ENCODE results near the gene COL27A1. TPM values are rescaled to one million over a fixed set of nuclear protein-coding genes. Genes with fewer than 3 reads are reported as not detected.

Gene COL27A1
- polyA plus RNA-seq, 4 donors = 31.8 to 52.3 (median 39.3) TPM

- DNase-seq (ENCODE audit: low read depth in 4 of 4, low spot score in 3 of 4) = no peak
Measured at GRCh38 chr9:114141553-114142402, 13.6 kb upstream of the COL27A1 start.

- no peak for DNase-seq (ENCODE audit: low read depth in 4 of 4, low spot score in 3 of 4)
Measured at GRCh38 chr9:114143234-114143633, 12.1 kb upstream of the COL27A1 start.

- no peak for DNase-seq (ENCODE audit: low read depth in 4 of 4, low spot score in 3 of 4)
Measured at GRCh38 chr9:114146735-114147134, 8.6 kb upstream of the COL27A1 start.

GRCh38 chr9:114149181-114149580 lies 6.2 kb upstream of the COL27A1 start:
- no peak for DNase-seq (ENCODE audit: low read depth in 4 of 4, low spot score in 3 of 4)

GRCh38 chr9:114149765-114150340 lies 5.5 kb upstream of the COL27A1 start:
- no peak for DNase-seq (ENCODE audit: low read depth in 4 of 4, low spot score in 3 of 4)

- no peak for DNase-seq (ENCODE audit: low read depth in 4 of 4, low spot score in 3 of 4)
Measured at GRCh38 chr9:114150608-114151007, 4.7 kb upstream of the COL27A1 start.

- no peak for DNase-seq (ENCODE audit: low read depth in 4 of 4, low spot score in 3 of 4)
Measured at GRCh38 chr9:114151426-114151956, 3.8 kb upstream of the COL27A1 start.

- no peak for DNase-seq (ENCODE audit: low read depth in 4 of 4, low spot score in 3 of 4)
Measured at GRCh38 chr9:114153761-114154599, 1.4 kb upstream of the COL27A1 start.

- no peak for DNase-seq (ENCODE audit: low read depth in 4 of 4, low spot score in 3 of 4)
Measured at GRCh38 chr9:114154600-114155102, 686 bp upstream of the COL27A1 start.

- no peak for DNase-seq (ENCODE audit: low read depth in 4 of 4, low spot score in 3 of 4)
Measured at GRCh38 chr9:114155995-114156656, 789 bp downstream of the COL27A1 start.

- no peak for DNase-seq (ENCODE audit: low read depth in 4 of 4, low spot score in 3 of 4)
Measured at GRCh38 chr9:114156657-114157421, 1.5 kb downstream of the COL27A1 start.

- DNase-seq (ENCODE audit: low read depth in 4 of 4, low spot score in 3 of 4) = no peak
Measured at GRCh38 chr9:114157516-114158176, 2.3 kb downstream of the COL27A1 start.

GRCh38 chr9:114158482-114159130 lies 3.3 kb downstream of the COL27A1 start:
- DNase-seq (ENCODE audit: low read depth in 4 of 4, low spot score in 3 of 4) = no peak

GRCh38 chr9:114159691-114160090 lies 4.4 kb downstream of the COL27A1 start:
- DNase-seq (ENCODE audit: low read depth in 4 of 4, low spot score in 3 of 4) = no peak

- no peak for DNase-seq (ENCODE audit: low read depth in 4 of 4, low spot score in 3 of 4)
Measured at GRCh38 chr9:114161513-114161912, 6.2 kb downstream of the COL27A1 start.

- no peak for DNase-seq (ENCODE audit: low read depth in 4 of 4, low spot score in 3 of 4)
Measured at GRCh38 chr9:114163517-114163951, 8.2 kb downstream of the COL27A1 start.

GRCh38 chr9:114164191-114164794 lies 9.0 kb downstream of the COL27A1 start:
- no peak for DNase-seq (ENCODE audit: low read depth in 4 of 4, low spot score in 3 of 4)
